ENCODE data around the gene PCDHA1. TPM values are rescaled to one million over a fixed set of nuclear protein-coding genes. Genes with fewer than 3 reads are reported as not detected.
"Not testable (repeated sequence)": the region's sequence is repeated elsewhere in the genome, so short reads cannot be mapped to it uniquely, and the experiment has no call there.

Gene PCDHA1
- total and polyA plus RNA-seq, 9 of the 15 experiments (the other 6 are each of a cell fraction or from before 2014, with no cell fraction given) = not detected

GRCh38 chr5:140787422-140787821 is 1.5 kb downstream of the PCDHA1 start:
- intact Hi-C loops (cut with micrococcal nuclease); H3K27me3 ChIP-seq (ENCODE audit: control insufficient read depth in 2 of 2, insufficient read depth in 2 of 2, low read length in 2 of 2); H4K20me1 ChIP-seq (replicated peaks; ENCODE audit: control insufficient read depth, insufficient read depth, low read length); in situ Hi-C loops (cut with MboI); H3K4me3 ChIP-seq; H2AFZ ChIP-seq (ENCODE audit: low read depth, low read length); FAIRE-seq; CTCF ChIA-PET (ENCODE audit: low intra/inter-chr PET ratio); ATAC-seq; H3K9me1 ChIP-seq (ENCODE audit: control insufficient read depth, insufficient read depth, low read length); H3K9me3 ChIP-seq (replicated peaks; ENCODE audit: control insufficient read depth, insufficient read depth, low read depth, low read length); H3K4me1 ChIP-seq (replicated peaks in 1 of 2; ENCODE audit: control insufficient read depth in 2 of 2, insufficient read depth in 2 of 2, low read length in 2 of 2); DNase-seq (ENCODE audit: extremely low read depth in 1 of 4, low spot score in 3 of 4); H3K36me3 ChIP-seq (ENCODE audit: control insufficient read depth, insufficient read depth, low read length); H3K27ac ChIP-seq (ENCODE audit: extremely low read depth, low read depth, low read length); POLR2A ChIA-PET; H3K4me2 ChIP-seq (ENCODE audit: insufficient read depth, low read length); H3K79me2 ChIP-seq (ENCODE audit: control insufficient read depth, insufficient read depth, low read length); H3K9ac ChIP-seq (ENCODE audit: insufficient read depth in 1 of 2, low read depth in 2 of 2, low read length in 2 of 2); BruUV-seq (replicated peaks): not testable (repeated sequence)
- 51% methylated on average over 31 of the region's 44 CpGs for WGBS (ENCODE audit: insufficient coverage, low coverage, missing lambda C conversion rate)

- H3K36me3 ChIP-seq (ENCODE audit: control insufficient read depth, insufficient read depth, low read length); H3K9me1 ChIP-seq (ENCODE audit: control insufficient read depth, insufficient read depth, low read length); DNase-seq (ENCODE audit: extremely low read depth in 1 of 4, low spot score in 3 of 4); FAIRE-seq; H3K4me1 ChIP-seq (replicated peaks in 1 of 2; ENCODE audit: control insufficient read depth in 2 of 2, insufficient read depth in 2 of 2, low read length in 2 of 2); H3K4me2 ChIP-seq (ENCODE audit: insufficient read depth, low read length); H3K79me2 ChIP-seq (ENCODE audit: control insufficient read depth, insufficient read depth, low read length); POLR2A ChIA-PET; H3K27ac ChIP-seq (ENCODE audit: extremely low read depth, low read depth, low read length); H2AFZ ChIP-seq (ENCODE audit: low read depth, low read length); CTCF ChIA-PET (ENCODE audit: low intra/inter-chr PET ratio); H3K9me3 ChIP-seq (replicated peaks; ENCODE audit: control insufficient read depth, insufficient read depth, low read depth, low read length); BruUV-seq (replicated peaks); H4K20me1 ChIP-seq (replicated peaks; ENCODE audit: control insufficient read depth, insufficient read depth, low read length); in situ Hi-C loops (cut with MboI); intact Hi-C loops (cut with micrococcal nuclease); H3K27me3 ChIP-seq (ENCODE audit: control insufficient read depth in 2 of 2, insufficient read depth in 2 of 2, low read length in 2 of 2); H3K4me3 ChIP-seq; ATAC-seq; H3K9ac ChIP-seq (ENCODE audit: insufficient read depth in 1 of 2, low read depth in 2 of 2, low read length in 2 of 2): not testable (repeated sequence)
- 20% methylated on average over 33 of the region's 70 CpGs for WGBS (ENCODE audit: insufficient coverage, low coverage, missing lambda C conversion rate)
Observed at GRCh38 chr5:140787849-140788504, 2.0 kb downstream of the PCDHA1 start.

Measured in K562 (cell line).